ENCODE measurements around the gene MLXIP. TPM values are rescaled to one million over a fixed set of nuclear protein-coding genes. Genes with fewer than 3 reads are reported as not detected.

Gene MLXIP
- total and polyA plus RNA-seq, 9 of the 15 experiments (the other 6 are each of a cell fraction or from before 2014, with no cell fraction given): 2.2 to 66.3 (median 18.1) TPM

- TF ChIP-seq ZFP91 (CRISPR knock-in tag; IDR thresholded peaks at IDR 0.05) (no peak), ZNF124 (CRISPR knock-in tag; IDR thresholded peaks at IDR 0.05) (no peak), RUNX1 (IDR thresholded peaks at IDR 0.05; ENCODE audit: low read depth) (no peak), MTA3 (IDR thresholded peaks at IDR 0.05; ENCODE audit: borderline replicate concordance) (peak; percentile 85), KDM1A (IDR thresholded peaks at IDR 0.05) (peak; percentile 88 to 92), KDM2B (CRISPR knock-in tag; IDR thresholded peaks at IDR 0.05) (no peak), KLF6 (CRISPR knock-in tag; IDR thresholded peaks at IDR 0.05; ENCODE audit: borderline replicate concordance) (no peak), BCOR (IDR thresholded peaks at IDR 0.05) (peak; percentile 71), ZFP1 (CRISPR knock-in tag; IDR thresholded peaks at IDR 0.05) (no peak), PATZ1 (CRISPR knock-in tag; IDR thresholded peaks at IDR 0.05; ENCODE audit: borderline replicate concordance) (no peak), ZBTB43 (CRISPR knock-in tag; IDR thresholded peaks at IDR 0.05) (no peak), THAP7 (CRISPR knock-in tag; IDR thresholded peaks at IDR 0.05) (no peak), ZSCAN29 (IDR thresholded peaks at IDR 0.05) (no peak), ZNF695 (CRISPR knock-in tag; IDR thresholded peaks at IDR 0.05) (no peak), RCOR1 (IDR thresholded peaks at IDR 0.05; ENCODE audit: borderline replicate concordance in 1 of 2, low read depth in 2 of 2, low read length in 2 of 2) (peak; percentile 79 to 96; a peak in 3 of 4 replicates), ZMIZ1 (IDR thresholded peaks at IDR 0.05; ENCODE audit: low read depth in 2 of 2, low read length in 2 of 2) (peak in 1 of 2 experiments; percentile 95; a peak in 2 of 4 replicates), ZBTB1 (CRISPR knock-in tag; IDR thresholded peaks at IDR 0.05; ENCODE audit: borderline replicate concordance, low read depth) (no peak), ZNF696 (CRISPR knock-in tag; conservative IDR thresholded peaks at IDR 0.05) (no peak), POLR2AphosphoS2 (IDR thresholded peaks at IDR 0.05; ENCODE audit: low read length) (no peak)
These were observed 19.6 kb downstream of the MLXIP start (continued) for GRCh38 chr12:122097927-122098756.

All from K562 (cell line).